Endothelial cell (in vitro differentiated cells): ENCODE measurements around the gene KLHL36. TPM values are rescaled to one million over a fixed set of nuclear protein-coding genes. Genes with fewer than 3 reads are reported as not detected.

Experiments used
- DNase-seq: peaks from one replicate; pipeline ENCODE4 v3.0.0; 2021; ENCODE audit warnings: low spot score
- H3K27ac Mint-ChIP-seq: one replicate; pipeline ENCODE4 v1.8.0; 2021; ENCODE audit warnings: mixed read lengths, inconsistent platforms; ENCODE audit not compliant: unreplicated experiment
- H3K27me3 Mint-ChIP-seq: one replicate; pipeline ENCODE4 v1.8.0; 2021; ENCODE audit warnings: mild to moderate bottlenecking, moderate library complexity, mixed read lengths, inconsistent platforms; ENCODE audit not compliant: unreplicated experiment
- H3K36me3 Mint-ChIP-seq: one replicate; pipeline ENCODE4 v1.8.0; 2021; ENCODE audit warnings: mild to moderate bottlenecking, low read depth, mixed read lengths, inconsistent platforms; ENCODE audit not compliant: unreplicated experiment
- H3K4me1 Mint-ChIP-seq: one replicate; pipeline ENCODE4 v1.8.0; 2021; ENCODE audit warnings: mild to moderate bottlenecking, mixed read lengths, inconsistent platforms; ENCODE audit not compliant: unreplicated experiment
- H3K4me3 Mint-ChIP-seq: one replicate; pipeline ENCODE4 v1.8.0; 2021; ENCODE audit warnings: mild to moderate bottlenecking, mixed read lengths, inconsistent platforms; ENCODE audit not compliant: unreplicated experiment
- H3K9me3 Mint-ChIP-seq: one replicate; pipeline ENCODE4 v1.8.0; 2021; ENCODE audit warnings: mixed read lengths, inconsistent platforms; ENCODE audit not compliant: unreplicated experiment
- total RNA-seq: library from RNA; stranded (reverse); fragmentation: NEBNext Ultra II Directional; extraction: Animal tissue kit (Norgen Biotek cat#: 25700); gene quantifications from one replicate; pipeline ENCODE4 v1.2.1, GENCODE V29; 2021; ENCODE audit not compliant: unreplicated experiment
- TF ChIP-seq, protein P1 (sequence below): fragments of 200-600 bp; sonication (generic); IDR thresholded peaks from one replicate; pipeline ENCODE4 v1.5.0; 2021; ENCODE audit warnings: antibody characterized with exemption; ENCODE audit not compliant: unreplicated experiment

KLHL36 gene
- total RNA-seq, 1 donor from 2014 or later = 40.8 TPM

GRCh38 chr16:84699712-84700445 lies 51.6 kb downstream of the KLHL36 start, which contains the start of gene USP10:
Gene USP10, plus strand, starts transcription at chr16:84700000. Its CDS starts 91 bp downstream, at chr16:84700091.
- peak; percentile 90 for DNase-seq
- peak within 1 kb of the TSS; percentile 88 for H3K27ac Mint-ChIP-seq
- peak within 1 kb of the TSS; percentile 99 for H3K4me3 Mint-ChIP-seq
- H3K36me3 Mint-ChIP-seq = peaks cover 5% of the 10 kb centered on the region
- H3K27me3 Mint-ChIP-seq = peaks cover 5% of the 10 kb centered on the region
- H3K4me1 Mint-ChIP-seq = peaks cover 23% of the 10 kb centered on the region
- TF ChIP-seq, protein P1, sequence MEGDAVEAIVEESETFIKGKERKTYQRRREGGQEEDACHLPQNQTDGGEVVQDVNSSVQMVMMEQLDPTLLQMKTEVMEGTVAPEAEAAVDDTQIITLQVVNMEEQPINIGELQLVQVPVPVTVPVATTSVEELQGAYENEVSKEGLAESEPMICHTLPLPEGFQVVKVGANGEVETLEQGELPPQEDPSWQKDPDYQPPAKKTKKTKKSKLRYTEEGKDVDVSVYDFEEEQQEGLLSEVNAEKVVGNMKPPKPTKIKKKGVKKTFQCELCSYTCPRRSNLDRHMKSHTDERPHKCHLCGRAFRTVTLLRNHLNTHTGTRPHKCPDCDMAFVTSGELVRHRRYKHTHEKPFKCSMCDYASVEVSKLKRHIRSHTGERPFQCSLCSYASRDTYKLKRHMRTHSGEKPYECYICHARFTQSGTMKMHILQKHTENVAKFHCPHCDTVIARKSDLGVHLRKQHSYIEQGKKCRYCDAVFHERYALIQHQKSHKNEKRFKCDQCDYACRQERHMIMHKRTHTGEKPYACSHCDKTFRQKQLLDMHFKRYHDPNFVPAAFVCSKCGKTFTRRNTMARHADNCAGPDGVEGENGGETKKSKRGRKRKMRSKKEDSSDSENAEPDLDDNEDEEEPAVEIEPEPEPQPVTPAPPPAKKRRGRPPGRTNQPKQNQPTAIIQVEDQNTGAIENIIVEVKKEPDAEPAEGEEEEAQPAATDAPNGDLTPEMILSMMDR = no peak
- H3K9me3 Mint-ChIP-seq = no peaks in the 10 kb centered on the region

DNA sequence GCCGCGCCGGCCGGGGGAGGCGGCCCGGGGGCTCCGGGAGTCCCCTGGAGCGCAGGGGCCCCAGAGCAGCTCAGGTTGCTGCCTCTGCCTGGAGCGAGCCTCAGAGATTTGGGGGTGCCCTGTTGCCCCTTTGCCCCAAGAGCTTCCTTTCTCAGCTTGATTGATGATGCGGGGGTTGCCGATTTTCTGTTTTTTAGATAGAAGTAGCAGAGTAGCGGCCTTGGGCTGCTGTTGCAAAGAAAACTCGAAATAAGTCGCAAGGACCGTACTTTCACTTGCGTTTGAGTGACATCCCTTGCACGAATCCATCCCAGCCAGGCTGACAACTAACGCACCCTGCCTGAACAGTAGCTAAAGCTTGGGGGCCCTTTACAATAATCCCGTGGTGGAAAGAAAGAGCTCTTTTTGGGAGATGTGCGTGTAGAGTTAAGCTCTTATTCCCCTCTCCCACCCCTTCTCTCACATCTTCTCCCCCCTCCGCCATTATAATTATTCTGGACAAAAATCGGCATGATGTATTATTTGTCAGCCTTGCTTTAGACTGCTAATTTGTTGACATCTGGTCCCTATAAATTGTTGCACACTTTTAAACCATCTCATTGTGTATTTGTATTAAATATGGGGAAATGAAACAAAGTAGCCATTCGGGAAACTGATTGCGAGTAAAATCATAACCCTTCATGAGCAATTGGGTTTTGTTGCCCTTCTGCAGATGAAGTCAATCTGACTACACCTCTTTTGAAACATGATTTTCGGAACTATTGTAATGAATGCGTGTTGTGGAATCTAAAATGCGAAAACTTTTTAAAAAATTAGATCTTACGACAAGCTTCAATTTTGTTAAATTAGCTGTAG lies 52.4 kb downstream of the KLHL36 start:
- DNase-seq = no peak
- no peaks in the 10 kb centered on the region for H3K9me3 Mint-ChIP-seq

DNA sequence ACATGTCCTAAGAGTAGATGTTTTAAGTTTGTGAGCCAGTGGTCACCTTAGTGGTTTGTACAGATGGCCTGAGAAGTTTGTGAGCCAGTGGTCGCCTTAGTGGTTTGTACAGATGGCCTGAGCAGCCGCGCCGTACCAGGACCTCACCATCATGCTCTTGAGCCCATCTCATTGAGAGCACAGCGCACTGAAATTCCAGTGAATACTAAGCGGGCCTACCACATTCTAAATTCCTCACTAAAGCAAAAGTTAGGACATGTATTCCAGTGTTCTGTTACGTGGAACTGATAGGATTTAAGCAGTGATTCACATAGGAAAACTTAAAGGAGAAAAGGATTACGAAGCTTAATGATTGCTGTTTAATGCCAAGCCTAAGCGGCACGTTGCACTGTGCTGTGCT lies 55.4 kb downstream of the KLHL36 start:
- Mint-ChIP-seq H3K36me3 (peaks cover 5% of the 10 kb centered on the region), H3K27ac (no peak overlapping the region), H3K9me3 (no peaks in the 10 kb centered on the region), H3K4me1 (peaks cover 24% of the 10 kb centered on the region), H3K4me3 (peak overlapping the region; percentile 43), H3K27me3 (peaks cover 4% of the 10 kb centered on the region)
- no peak for DNase-seq
- TF ChIP-seq, protein P1 = no peak

More for the DNA sequence above, 52.4 kb downstream of the KLHL36 start:
- peaks cover 5% of the 10 kb centered on the region for H3K27me3 Mint-ChIP-seq
- H3K27ac Mint-ChIP-seq = peak overlapping the region; percentile 88
- H3K4me3 Mint-ChIP-seq = peak overlapping the region; percentile 99
- TF ChIP-seq, protein P1 = no peak
- peaks cover 23% of the 10 kb centered on the region for H3K4me1 Mint-ChIP-seq
- H3K36me3 Mint-ChIP-seq = peaks cover 5% of the 10 kb centered on the region

- DNase-seq = no peak
- H3K4me1 Mint-ChIP-seq = peaks cover 23% of the 10 kb centered on the region
- H3K27ac Mint-ChIP-seq = no peak overlapping the region
Measured at GRCh38 chr16:84704253-84704652, 55.9 kb downstream of the KLHL36 start.

More at GRCh38 chr16:84704253-84704652, 55.9 kb downstream of the KLHL36 start:
- H3K4me3 Mint-ChIP-seq = no peak overlapping the region
- H3K27me3 Mint-ChIP-seq = peaks cover 1% of the 10 kb centered on the region
- TF ChIP-seq, protein P1 = no peak
- H3K36me3 Mint-ChIP-seq = peaks cover 1% of the 10 kb centered on the region
- H3K9me3 Mint-ChIP-seq = no peaks in the 10 kb centered on the region
